HG03469 (cell line): Measurements from ENCODE around the gene CSNK2A3.

Experiments
- ATAC-seq: cut with Tn5 transposase; IDR thresholded peaks from one replicate; pipeline ENCODE4 v1.9.1; 2021; ENCODE audit warnings: mild to moderate bottlenecking, moderate library complexity, moderate number of reproducible peaks; ENCODE audit not compliant: unreplicated experiment

Gene CSNK2A3

GRCh38 chr11:11344045-11344444 is 9.0 kb downstream of the CSNK2A3 start:
- no peak for ATAC-seq

- ATAC-seq = no peak
Measured at GRCh38 chr11:11338304-11338703, 14.7 kb downstream of the CSNK2A3 start.

GRCh38 chr11:11336664-11337063 is 16.4 kb downstream of the CSNK2A3 start:
- no peak for ATAC-seq

- no peak for ATAC-seq
Measured at GRCh38 chr11:11335043-11335442, 18.0 kb downstream of the CSNK2A3 start.

GRCh38 chr11:11334607-11335006 is 18.4 kb downstream of the CSNK2A3 start:
- ATAC-seq = no peak

GRCh38 chr11:11332141-11332710 is 20.8 kb downstream of the CSNK2A3 start:
- ATAC-seq = no peak

- ATAC-seq = no peak
Measured at GRCh38 chr11:11329062-11329806, 23.8 kb downstream of the CSNK2A3 start.

- ATAC-seq = no peak
Measured at GRCh38 chr11:11324090-11324489, 29.0 kb downstream of the CSNK2A3 start.

- ATAC-seq = no peak
Measured at GRCh38 chr11:11322101-11322500, 30.9 kb downstream of the CSNK2A3 start.

GRCh38 chr11:11320825-11321224 is 32.2 kb downstream of the CSNK2A3 start:
- no peak for ATAC-seq

- ATAC-seq = no peak
Measured at GRCh38 chr11:11318961-11319360, 34.1 kb downstream of the CSNK2A3 start.

- no peak for ATAC-seq
Measured at GRCh38 chr11:11318461-11318860, 34.6 kb downstream of the CSNK2A3 start.

- ATAC-seq = no peak
Measured at GRCh38 chr11:11316651-11317230, 36.3 kb downstream of the CSNK2A3 start.

GRCh38 chr11:11313902-11314692 is 39.0 kb downstream of the CSNK2A3 start:
- no peak for ATAC-seq

- ATAC-seq = no peak
Measured at GRCh38 chr11:11313426-11313825, 39.6 kb downstream of the CSNK2A3 start.

GRCh38 chr11:11312738-11313137 is 40.3 kb downstream of the CSNK2A3 start:
- ATAC-seq = no peak

GRCh38 chr11:11311169-11311568 is 41.9 kb downstream of the CSNK2A3 start:
- ATAC-seq = no peak

- ATAC-seq = no peak
Measured at GRCh38 chr11:11309906-11310305, 43.1 kb downstream of the CSNK2A3 start.

GRCh38 chr11:11308249-11308648 is 44.8 kb downstream of the CSNK2A3 start:
- no peak for ATAC-seq

- no peak for ATAC-seq
Measured at GRCh38 chr11:11306855-11307254, 46.2 kb downstream of the CSNK2A3 start.

- no peak for ATAC-seq
Measured at GRCh38 chr11:11304550-11304949, 48.5 kb downstream of the CSNK2A3 start.
